ENCODE results near the gene ADA.

DNA sequence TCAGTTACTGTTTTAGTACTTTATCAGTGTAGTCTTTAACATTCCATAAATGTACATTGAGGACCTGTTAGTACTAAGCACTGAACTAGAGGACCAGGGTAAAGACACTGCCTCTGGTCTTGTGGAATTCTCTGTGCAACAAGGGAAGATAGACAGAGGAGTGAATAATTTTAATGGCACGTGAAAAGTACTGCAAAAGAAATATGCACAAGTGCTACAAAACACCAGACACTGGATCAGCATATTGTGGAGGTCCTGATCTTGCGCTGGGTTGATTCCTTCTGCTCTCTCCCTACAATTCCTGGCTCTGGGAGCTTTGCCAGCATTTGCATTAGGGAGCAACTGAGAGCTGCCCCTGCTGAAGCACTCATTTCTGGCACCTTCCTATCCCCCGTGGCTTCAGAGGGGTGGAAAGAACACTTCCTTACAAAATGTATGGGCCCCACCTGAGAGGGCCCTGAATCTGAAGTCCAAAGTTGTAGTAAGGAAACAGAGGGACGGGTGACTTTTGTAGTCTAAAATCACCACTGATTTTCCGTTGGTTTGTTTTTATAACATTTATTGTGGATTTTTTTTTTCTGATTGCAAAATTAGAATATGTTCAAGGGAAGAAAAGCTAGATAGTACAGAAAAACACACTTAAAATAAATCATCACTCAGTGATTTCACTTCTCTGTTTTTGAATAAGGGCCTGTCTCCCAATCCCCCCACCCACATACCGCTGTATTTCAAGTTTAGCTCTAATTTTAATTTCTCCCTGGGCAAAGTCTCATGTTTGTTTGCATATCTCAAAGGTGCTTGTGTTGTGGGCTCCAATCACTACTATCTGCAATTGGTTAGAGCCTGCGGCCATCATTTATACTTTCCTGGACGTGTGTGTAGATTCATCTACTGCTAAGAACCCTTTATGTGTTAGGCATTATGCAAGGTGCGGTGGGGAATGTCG is 64.2 kb downstream of the ADA start:
- no peak for TF ChIP-seq SRSF1 (optimal IDR thresholded peaks at IDR 0.05; ENCODE audit: low read depth, low read length)
- TF ChIP-seq CTCF (CRISPR knock-in tag; IDR thresholded peaks at IDR 0.05): no peak

Data from HepG2 (cell line).